SU-DHL-6 (cell line): ENCODE measurements around the gene PTMS.

Source experiments
- H2AFZ ChIP-seq: fragments of 200-600 bp; sonication (generic); 2 replicates; pipeline ENCODE4 v1.6.1; 2014; ENCODE audit warnings: low read depth, mild to moderate bottlenecking, moderate library complexity, mixed read lengths, antibody characterized with exemption, low read length; ENCODE audit not compliant: severe bottlenecking
- H3F3A ChIP-seq: fragments of 200-600 bp; shearing (Covaris generic); 2 replicates; pipeline ENCODE4 v1.6.0; 2016; ENCODE audit warnings: antibody characterized with exemption, mild to moderate bottlenecking; ENCODE audit not compliant: insufficient read depth
- H3K27ac ChIP-seq: fragments of 200-600 bp; sonication (generic); 2 replicates; pipeline ENCODE4 v1.5.1; 2016; ENCODE audit warnings: low read depth, mild to moderate bottlenecking, low read length, moderate library complexity, mixed read lengths
- H3K27me3 ChIP-seq: fragments of 200-600 bp; sonication (generic), shearing (Covaris generic); 2 replicates; pipeline ENCODE4 v1.6.0; 2014; ENCODE audit warnings: mild to moderate bottlenecking, low read length
- H3K36me3 ChIP-seq: fragments of 200-600 bp; sonication (generic); 2 replicates; pipeline ENCODE4 v1.6.1; 2014; ENCODE audit warnings: mild to moderate bottlenecking, low read length, mixed read lengths
- H3K4me2 ChIP-seq: fragments of 300-600, 200-600 bp; shearing (Covaris generic), sonication (generic); 2 replicates; pipeline ENCODE4 v1.6.0; 2014; ENCODE audit warnings: low read length, low read depth, mild to moderate bottlenecking; ENCODE audit not compliant: poor library complexity, severe bottlenecking
- H3K4me3 ChIP-seq: fragments of 200-600 bp; sonication (generic); 2 replicates; pipeline ENCODE4 v1.5.1; 2014; ENCODE audit warnings: antibody characterized with exemption, low read length, mild to moderate bottlenecking, mixed read lengths; ENCODE audit not compliant: insufficient read depth, poor library complexity, severe bottlenecking
- H3K79me2 ChIP-seq: fragments of 200-600 bp; sonication (generic); 2 replicates; pipeline ENCODE4 v1.6.1; 2014; ENCODE audit warnings: mild to moderate bottlenecking, low read length, moderate library complexity; ENCODE audit not compliant: insufficient read depth
- H3K9ac ChIP-seq: fragments of 200-600 bp; sonication (generic); 2 replicates; pipeline ENCODE4 v1.7.0; 2014; ENCODE audit warnings: mild to moderate bottlenecking, low read length
- H3K9me2 ChIP-seq: fragments of 200-600 bp; sonication (generic); replicated peaks from 2 replicates; pipeline ENCODE4 v1.6.1; 2014; ENCODE audit warnings: low read length; ENCODE audit not compliant: insufficient read depth
- H3K9me3 ChIP-seq: fragments of 200-600 bp; sonication (generic); 2 replicates; pipeline ENCODE4 v1.6.1; 2014; ENCODE audit warnings: low read length, mixed read lengths; ENCODE audit not compliant: insufficient read depth
- H4K20me1 ChIP-seq: fragments of 200-600 bp; sonication (generic); 2 replicates; pipeline ENCODE4 v1.6.1; 2014; ENCODE audit warnings: low read depth, mild to moderate bottlenecking, antibody characterized with exemption, low read length, moderate library complexity, mixed read lengths
- EZH2phosphoT487 ChIP-seq: fragments of 200-600 bp; sonication (generic), shearing (Covaris generic); conservative IDR thresholded peaks from 2 replicates; pipeline ENCODE4 v1.6.1; 2018; ENCODE audit warnings: mild to moderate bottlenecking, antibody characterized with exemption, low read length, moderate library complexity, mixed read lengths
- TF ChIP-seq, protein P1 (sequence below): fragments of 200-600 bp; sonication (generic); IDR thresholded peaks from one replicate; pipeline ENCODE4 v1.5.1; 2017; ENCODE audit warnings: antibody characterized with exemption, mild to moderate bottlenecking, low read length, moderate library complexity; ENCODE audit not compliant: insufficient read depth, poor library complexity, severe bottlenecking

Gene PTMS

DNA sequence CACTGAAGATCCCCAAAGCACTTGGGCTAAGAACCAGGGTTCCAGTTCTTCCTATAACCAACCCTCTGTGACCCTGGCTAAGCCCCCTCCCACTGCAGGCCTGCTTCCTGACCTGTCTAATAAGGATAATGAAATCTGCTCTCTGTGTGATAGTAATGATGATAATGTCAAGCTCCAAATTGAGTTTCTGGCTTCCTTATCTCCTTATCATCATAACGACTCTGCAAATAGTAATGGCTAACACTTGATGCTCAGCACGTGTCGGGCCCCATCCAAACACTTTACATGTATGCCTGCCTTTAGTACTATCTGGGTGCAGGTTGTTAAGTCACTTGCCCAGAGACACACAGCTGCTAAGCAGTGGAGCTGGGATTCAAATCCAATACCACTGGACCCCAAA lies 50.4 kb downstream of the PTMS start:
- Histone ChIP-seq H3K27ac (no peak overlapping the region), H3K4me2 (no peak overlapping the region), H3F3A (no peaks in the 10 kb centered on the region), H3K36me3 (no peaks in the 10 kb centered on the region), H3K79me2 (no peaks in the 10 kb centered on the region), H3K9me2 (no peaks in the 10 kb centered on the region), H3K9ac (no peak overlapping the region), H3K4me3 (no peak overlapping the region), H3K27me3 (no peaks in the 10 kb centered on the region), H4K20me1 (no peaks in the 10 kb centered on the region), H2AFZ (no peak overlapping the region), H3K9me3 (no peaks in the 10 kb centered on the region)
- TF ChIP-seq, protein P1, sequence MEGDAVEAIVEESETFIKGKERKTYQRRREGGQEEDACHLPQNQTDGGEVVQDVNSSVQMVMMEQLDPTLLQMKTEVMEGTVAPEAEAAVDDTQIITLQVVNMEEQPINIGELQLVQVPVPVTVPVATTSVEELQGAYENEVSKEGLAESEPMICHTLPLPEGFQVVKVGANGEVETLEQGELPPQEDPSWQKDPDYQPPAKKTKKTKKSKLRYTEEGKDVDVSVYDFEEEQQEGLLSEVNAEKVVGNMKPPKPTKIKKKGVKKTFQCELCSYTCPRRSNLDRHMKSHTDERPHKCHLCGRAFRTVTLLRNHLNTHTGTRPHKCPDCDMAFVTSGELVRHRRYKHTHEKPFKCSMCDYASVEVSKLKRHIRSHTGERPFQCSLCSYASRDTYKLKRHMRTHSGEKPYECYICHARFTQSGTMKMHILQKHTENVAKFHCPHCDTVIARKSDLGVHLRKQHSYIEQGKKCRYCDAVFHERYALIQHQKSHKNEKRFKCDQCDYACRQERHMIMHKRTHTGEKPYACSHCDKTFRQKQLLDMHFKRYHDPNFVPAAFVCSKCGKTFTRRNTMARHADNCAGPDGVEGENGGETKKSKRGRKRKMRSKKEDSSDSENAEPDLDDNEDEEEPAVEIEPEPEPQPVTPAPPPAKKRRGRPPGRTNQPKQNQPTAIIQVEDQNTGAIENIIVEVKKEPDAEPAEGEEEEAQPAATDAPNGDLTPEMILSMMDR: no peak
- TF ChIP-seq EZH2phosphoT487: no peak

DNA sequence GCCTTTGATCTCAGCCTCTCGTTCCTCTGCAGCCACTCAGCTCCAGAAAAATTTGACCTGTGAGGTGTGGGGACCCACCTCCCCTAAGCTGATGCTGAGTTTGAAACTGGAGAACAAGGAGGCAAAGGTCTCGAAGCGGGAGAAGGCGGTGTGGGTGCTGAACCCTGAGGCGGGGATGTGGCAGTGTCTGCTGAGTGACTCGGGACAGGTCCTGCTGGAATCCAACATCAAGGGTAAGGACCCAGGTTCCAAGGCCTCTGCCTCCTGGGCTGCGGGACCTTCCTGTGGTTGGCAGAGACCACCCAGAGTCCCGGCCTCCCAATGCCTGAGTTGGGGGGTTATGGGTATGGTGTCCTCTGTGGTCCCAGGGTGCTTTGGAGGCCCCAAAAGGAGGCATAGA lies 50.9 kb downstream of the PTMS start:
- H3K36me3 ChIP-seq: no peaks in the 10 kb centered on the region
- H3K9me3 ChIP-seq: no peaks in the 10 kb centered on the region
- no peaks in the 10 kb centered on the region for H3K27me3 ChIP-seq
- no peak overlapping the region for H3K27ac ChIP-seq
- no peaks in the 10 kb centered on the region for H3F3A ChIP-seq
- no peaks in the 10 kb centered on the region for H3K79me2 ChIP-seq
- no peaks in the 10 kb centered on the region for H4K20me1 ChIP-seq
- no peak overlapping the region for H3K4me2 ChIP-seq
- TF ChIP-seq EZH2phosphoT487: no peak
- TF ChIP-seq, protein P1: no peak
- H3K4me3 ChIP-seq: no peak overlapping the region
- H3K9me2 ChIP-seq: no peaks in the 10 kb centered on the region
- H3K9ac ChIP-seq: no peak overlapping the region
- no peak overlapping the region for H2AFZ ChIP-seq

DNA sequence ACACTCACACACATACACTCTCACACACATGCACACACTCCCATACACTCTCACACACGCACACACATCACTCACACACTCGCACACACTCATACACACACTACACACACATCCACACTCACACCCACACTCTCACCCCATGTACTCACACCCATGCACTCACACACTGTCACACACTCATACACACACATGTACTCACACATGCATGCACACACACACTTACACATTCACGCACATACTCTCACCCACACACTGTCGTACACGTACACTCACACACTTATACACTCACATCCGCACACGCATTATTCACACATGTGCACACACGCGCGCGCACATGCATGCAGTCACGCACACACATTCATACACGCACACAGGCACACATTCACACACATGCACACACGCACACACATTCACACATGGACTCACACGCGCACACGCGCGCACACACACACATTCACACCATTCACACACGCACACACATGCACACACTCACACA lies 51.5 kb downstream of the PTMS start:
- Histone ChIP-seq H3F3A (no peaks in the 10 kb centered on the region), H3K27me3 (no peaks in the 10 kb centered on the region)

More for the DNA sequence above, 51.5 kb downstream of the PTMS start:
- TF ChIP-seq EZH2phosphoT487: no peak
- TF ChIP-seq, protein P1: no peak
- H3K79me2 ChIP-seq: no peaks in the 10 kb centered on the region
- no peak overlapping the region for H3K9ac ChIP-seq
- no peak overlapping the region for H2AFZ ChIP-seq
- H4K20me1 ChIP-seq: no peaks in the 10 kb centered on the region
- no peak overlapping the region for H3K27ac ChIP-seq
- no peak overlapping the region for H3K4me2 ChIP-seq
- H3K9me2 ChIP-seq: no peaks in the 10 kb centered on the region
- no peak overlapping the region for H3K4me3 ChIP-seq
- H3K9me3 ChIP-seq: no peaks in the 10 kb centered on the region
- H3K36me3 ChIP-seq: no peaks in the 10 kb centered on the region
